ENCODE measurements around the gene KAZN.

KAZN gene

GRCh38 chr1:14866911-14867612 lies 268.6 kb downstream of the KAZN start:
- no peak for DNase-seq

DNA sequence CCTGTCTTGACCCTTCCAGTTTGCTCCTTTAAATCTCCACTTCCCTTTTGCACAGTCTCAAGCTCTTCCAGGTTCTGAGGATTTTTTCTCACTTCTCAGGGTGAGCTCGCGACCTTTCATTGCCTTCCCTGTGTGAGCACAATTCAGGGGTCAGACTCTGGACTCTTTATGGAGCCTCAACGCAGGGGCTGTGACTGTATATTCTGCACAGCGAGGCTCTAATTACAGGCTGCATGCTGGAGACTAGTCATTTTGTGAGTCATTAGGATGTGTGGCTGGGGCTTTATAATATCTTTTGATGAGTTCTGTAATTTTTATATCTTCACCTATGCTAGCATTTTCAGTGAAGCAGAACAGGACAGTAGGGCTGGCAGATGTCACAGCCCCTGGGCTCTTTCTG lies 270.7 kb downstream of the KAZN start:
- no peak for DNase-seq

GRCh38 chr1:14871218-14871970 lies 272.9 kb downstream of the KAZN start:
- peak; percentile 10 to 59 for DNase-seq

- no peak for DNase-seq
These were observed 274.3 kb downstream of the KAZN start for GRCh38 chr1:14872762-14873161.

- peak; percentile 71 to 87 for DNase-seq
These were observed 275.2 kb downstream of the KAZN start for GRCh38 chr1:14873677-14874076.

- no peak for DNase-seq
These were observed 277.3 kb downstream of the KAZN start for GRCh38 chr1:14875524-14876509.

DNA sequence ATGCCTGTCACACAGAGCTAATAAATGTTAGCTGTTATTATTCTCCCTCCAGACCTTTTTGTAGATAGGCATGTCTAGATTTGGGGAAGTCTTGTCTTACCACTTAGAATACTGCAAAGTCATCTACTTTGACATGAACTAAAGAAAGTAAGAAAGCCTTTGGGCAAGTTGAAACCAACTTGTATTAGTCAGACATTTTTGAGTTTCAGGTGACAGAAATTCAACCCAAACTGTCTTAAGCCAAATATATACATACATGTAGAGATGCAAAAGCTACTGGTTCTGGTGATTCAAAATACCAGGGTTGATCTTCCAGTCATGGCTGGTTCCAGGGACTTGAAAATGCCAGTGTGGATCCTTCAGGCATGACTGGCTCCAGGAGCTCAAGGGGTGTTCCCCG lies 278.3 kb downstream of the KAZN start:
- DNase-seq, result no peak

DNA sequence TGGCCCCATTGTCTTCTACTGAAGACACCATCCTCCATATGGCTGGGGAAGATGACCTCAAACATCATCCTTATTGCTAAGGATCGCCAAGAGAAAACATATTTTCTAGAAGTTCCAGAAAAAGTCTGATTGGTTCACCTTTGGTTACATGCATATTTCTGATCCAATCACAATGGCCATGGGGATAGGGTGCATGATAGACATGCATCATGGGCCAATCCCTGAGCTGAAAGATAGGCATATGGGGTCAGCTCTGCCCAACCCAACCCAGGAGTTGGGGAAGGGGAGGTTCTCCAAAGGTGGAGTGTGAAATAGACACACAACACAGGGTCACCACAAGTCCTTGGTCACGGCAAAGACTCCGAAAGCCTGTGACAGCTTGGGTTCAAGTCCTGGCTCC lies 278.7 kb downstream of the KAZN start:
- no peak for DNase-seq

DNA sequence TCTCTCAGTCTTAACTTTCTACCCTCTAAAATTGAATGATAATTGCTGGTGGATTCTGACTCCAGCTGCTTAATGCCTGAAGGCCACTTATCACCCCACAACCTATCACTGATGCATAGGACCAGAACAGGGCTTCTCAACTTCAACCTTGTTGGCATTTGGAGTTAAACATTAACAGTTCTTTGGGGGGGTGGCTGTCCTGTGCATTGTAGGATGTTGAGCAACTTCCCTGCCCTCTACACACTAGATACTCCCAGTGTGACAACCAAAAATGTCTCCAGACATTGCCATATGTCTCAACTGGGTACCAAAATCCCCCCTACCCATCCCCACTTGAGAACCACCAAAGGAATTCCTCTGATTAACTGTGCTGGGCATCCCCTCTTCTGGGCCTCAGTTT lies 279.6 kb downstream of the KAZN start:
- DNase-seq, result no peak

DNA sequence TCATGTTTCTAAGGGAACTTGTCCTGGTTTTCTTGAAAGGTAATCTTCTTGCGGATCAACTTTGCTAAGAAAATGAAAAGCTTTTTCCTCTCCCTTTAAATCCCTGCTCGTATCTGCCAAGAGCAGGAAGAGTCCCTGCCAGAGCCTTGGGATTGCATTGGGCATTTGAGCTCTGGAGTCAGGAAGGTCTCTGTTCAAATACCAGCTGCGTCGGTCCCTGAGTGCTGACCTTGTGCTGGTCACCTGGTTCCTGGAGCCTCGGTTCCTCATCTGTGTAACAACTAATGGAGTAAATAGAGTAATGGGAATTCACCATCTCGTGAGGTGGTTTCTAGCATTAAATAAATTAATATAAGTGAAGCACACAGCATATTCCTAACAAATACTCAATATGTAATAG lies 280.5 kb downstream of the KAZN start:
- no peak for DNase-seq

- peak; percentile 39 to 62 for DNase-seq
These were observed 282.2 kb downstream of the KAZN start for GRCh38 chr1:14880456-14881316.

DNA sequence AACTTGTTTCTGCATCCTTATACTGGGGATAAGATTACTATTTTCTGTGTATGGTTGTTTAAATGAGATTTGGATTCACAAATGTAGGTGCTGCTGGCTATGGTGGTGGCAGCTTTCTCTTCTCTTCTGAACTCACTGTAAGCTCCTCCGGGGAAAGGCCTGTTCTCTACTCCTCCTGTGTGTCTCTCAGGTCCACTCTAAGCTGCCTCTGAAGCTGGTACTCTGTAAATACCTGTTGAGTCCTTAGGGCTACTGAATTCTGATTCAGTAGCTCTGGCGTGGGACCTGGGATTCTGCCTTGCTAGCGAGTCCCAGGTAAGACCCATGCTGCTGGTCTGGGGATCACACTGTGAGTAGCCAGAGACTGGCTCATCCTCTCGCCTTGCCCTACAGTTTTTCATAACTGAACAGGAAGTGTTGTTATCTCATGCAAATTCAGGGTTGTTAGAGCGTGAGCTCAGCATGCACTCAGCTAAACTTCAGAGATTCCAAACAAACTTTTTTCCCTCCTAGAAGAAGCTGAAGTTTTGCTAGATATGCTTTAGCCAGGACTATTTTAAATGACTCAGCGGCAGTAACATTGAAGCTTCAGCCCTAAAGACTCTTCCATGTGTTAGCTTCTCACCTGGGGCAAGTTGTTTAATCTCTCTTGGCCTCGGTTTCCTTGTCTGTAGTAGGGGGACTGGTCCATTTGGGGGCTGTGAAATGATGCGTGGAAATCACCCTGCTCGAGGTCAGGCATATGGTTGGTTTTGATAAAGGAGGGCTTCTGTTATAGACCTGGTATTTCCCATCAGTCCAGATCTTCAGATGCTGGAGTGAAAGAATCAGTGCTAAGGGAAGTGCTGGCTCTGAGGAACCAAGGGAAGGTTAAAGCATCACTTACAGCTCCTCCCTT lies 283.5 kb downstream of the KAZN start:
- no peak for DNase-seq

DNA sequence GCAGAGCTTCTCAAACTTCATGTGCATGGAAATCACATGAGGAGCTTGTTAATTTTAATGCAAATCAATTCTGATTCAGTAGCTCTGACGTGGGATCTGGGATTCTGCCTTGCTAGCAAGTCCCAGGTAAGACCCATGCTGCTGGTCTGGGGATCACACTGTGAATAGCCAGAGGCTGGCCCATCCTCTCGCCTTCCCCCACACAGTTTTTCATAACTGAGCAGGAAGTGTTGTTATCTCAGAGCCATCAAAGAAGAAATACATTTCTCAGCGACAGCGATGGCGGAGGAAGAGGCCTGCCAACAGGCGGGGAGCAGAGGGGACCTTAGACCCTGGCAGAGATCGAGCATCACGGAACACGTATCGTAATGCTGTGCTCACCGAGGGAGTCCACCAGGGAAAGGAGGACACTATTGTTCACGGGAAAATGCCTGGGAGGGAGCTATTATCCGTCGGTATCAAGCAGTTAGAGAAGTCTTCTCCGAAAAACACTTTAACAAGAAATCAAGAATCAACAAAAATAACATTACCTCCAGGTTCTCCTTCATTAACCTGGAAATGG lies 286.2 kb downstream of the KAZN start:
- no peak for DNase-seq

- DNase-seq, result no peak
These were observed 288.6 kb downstream of the KAZN start for GRCh38 chr1:14887044-14887566.

GRCh38 chr1:14887764-14888350 lies 289.4 kb downstream of the KAZN start:
- no peak for DNase-seq

- DNase-seq, result no peak
These were observed 289.9 kb downstream of the KAZN start for GRCh38 chr1:14888374-14888773.

DNA sequence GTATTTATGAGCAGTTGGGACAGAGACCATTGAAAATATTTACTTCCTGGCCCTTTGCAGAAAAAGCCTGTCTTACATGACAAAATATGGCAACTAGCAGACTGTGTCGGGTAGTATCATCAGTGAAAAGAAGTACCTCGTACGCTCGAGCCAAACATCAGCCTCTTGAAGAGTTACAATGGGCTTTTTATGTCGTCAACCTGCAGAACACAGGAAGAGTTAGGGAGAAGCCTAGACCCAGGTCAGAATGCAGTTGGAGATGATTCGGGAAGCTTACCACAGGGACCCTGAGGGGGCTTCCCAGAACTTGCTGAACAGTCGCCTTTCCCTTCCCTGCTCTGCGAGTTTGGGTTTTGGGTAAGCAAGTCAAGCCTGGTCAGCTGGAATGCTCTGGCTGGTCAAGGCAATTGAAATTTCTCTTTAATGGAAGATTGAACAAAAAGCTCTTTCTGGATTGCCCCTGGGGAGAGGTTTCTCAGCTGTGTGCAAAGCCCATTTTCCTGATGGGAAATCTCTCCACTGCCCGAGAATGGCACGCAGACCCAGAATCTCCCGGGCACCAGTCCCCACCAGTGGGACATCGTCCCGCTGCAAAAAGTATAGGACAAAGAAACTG lies 291.4 kb downstream of the KAZN start:
- no peak for DNase-seq

DNA sequence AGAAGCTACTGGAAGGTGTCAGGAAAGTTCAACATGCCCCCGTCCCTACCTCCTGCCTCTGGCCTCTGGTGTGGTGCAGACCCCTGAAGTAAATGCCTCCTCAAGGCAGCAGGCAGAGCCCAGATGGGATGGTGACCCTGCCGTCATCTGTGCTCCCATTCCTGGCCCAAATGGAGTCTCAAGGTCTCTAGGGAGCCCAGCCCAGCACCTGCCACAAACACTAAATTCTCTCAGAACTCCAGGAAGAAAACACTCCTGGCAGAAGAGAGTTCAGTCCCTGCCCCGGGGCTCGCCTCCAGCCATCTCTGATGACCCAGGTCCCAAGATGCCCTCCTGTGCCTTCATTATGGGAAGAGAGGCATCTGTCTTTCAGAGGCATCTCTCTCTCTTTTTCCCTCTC lies 293.5 kb downstream of the KAZN start:
- DNase-seq, result no peak

DNA sequence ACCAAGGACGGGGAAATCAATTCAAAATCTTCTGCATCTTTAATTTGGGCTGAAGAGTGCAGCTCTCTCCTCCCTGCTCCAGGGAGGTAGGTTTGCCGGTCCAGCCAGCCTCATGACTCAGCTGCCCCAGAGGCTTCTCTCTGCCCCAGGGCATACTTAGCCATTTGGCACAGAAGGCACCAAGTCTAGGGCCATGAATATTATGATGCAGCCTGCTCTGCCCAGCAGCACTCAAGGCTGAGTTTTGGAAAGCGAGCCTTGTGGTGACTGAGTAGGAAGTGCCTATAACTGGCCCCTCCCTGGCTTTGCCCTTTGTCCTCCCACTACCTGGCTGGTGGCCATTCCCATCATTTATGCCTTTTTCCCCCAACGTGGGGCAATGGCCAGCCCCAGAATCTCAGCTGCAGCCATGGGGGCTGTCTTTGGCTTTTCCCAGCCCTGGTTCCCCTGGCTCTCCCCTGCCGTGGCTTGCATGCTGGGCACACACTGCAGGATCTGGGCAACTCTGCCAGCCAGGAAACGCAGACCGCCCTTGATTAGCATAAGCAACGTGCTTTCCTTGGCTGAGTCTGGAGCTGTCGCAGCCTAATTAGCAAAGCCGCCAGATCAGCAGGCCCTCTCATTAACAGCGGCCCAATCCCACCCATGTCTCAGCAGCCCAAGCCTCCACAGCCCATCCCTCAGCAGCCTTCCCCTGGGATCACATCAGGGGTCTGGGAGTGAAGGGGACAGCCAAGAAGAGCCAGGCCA lies 296.5 kb downstream of the KAZN start:
- DNase-seq, result no peak

Data from inflammatory macrophage treated with lipopolysaccharide for 1 hour (primary cell).